Measurements from ENCODE around the gene HMCN1. TPM values are rescaled to one million over a fixed set of nuclear protein-coding genes. Genes with fewer than 3 reads are reported as not detected.
"Not testable (repeated sequence)": the region's sequence is repeated elsewhere in the genome, so short reads cannot be mapped to it uniquely, and the experiment has no call there.

Gene HMCN1
- total and polyA plus RNA-seq, 4 donors, result 3.2 to 149 (median 15.4) TPM

GRCh38 chr1:186183970-186184628 lies 449.9 kb downstream of the HMCN1 start:
- DNase-seq (no peak), ATAC-seq (ENCODE audit: insufficient read depth, low FRiP score) (peak; percentile 48)
- no peaks in the 10 kb centered on the region for H3K27me3 ChIP-seq (ENCODE audit: control insufficient read depth in 3 of 3, insufficient read depth in 3 of 3, low read length in 2 of 3)
- peak overlapping the region in 1 of 2 donors; percentile 62 for H3K27ac ChIP-seq (ENCODE audit: low read depth in 1 of 2, low read length in 1 of 2)
- peaks cover 0 to 4% (median 0%) of the 10 kb centered on the region in 5 donors for H3K4me1 ChIP-seq (ENCODE audit: control insufficient read depth in 5 of 5, insufficient read depth in 5 of 5, low read length in 5 of 5)
- H3K9me3 ChIP-seq (ENCODE audit: control insufficient read depth in 4 of 4, insufficient read depth in 3 of 4, low read length in 3 of 4), result no peaks in the 10 kb centered on the region
- H3K4me3 ChIP-seq, result no peak overlapping the region
- H3K36me3 ChIP-seq (ENCODE audit: control insufficient read depth in 4 of 4, insufficient read depth in 4 of 4, low read length in 4 of 4), result peaks cover 0 to 5% (median under 1%) of the 10 kb centered on the region in 4 donors
- H3K9ac ChIP-seq (ENCODE audit: insufficient read depth in 1 of 2, low read length in 2 of 2), result no peak overlapping the region
- 33 to 40% methylated on average over 5 of the region's 5 CpGs for WGBS, 2 donors
- TF ChIP-seq CTCF (IDR thresholded peaks at IDR 0.05; ENCODE audit: control extremely low read depth, extremely low read depth), result no peak

- not testable (repeated sequence) for H3K9ac ChIP-seq (ENCODE audit: insufficient read depth in 1 of 2, low read length in 2 of 2); H3K4me1 ChIP-seq (ENCODE audit: control insufficient read depth in 5 of 5, insufficient read depth in 5 of 5, low read length in 5 of 5); H3K9me3 ChIP-seq (ENCODE audit: control insufficient read depth in 4 of 4, insufficient read depth in 3 of 4, low read length in 3 of 4); H3K36me3 ChIP-seq (ENCODE audit: control insufficient read depth in 4 of 4, insufficient read depth in 4 of 4, low read length in 4 of 4); DNase-seq; ATAC-seq (ENCODE audit: insufficient read depth, low FRiP score); H3K27ac ChIP-seq (ENCODE audit: low read depth in 1 of 2, low read length in 1 of 2); H3K4me3 ChIP-seq; H3K27me3 ChIP-seq (ENCODE audit: control insufficient read depth in 3 of 3, insufficient read depth in 3 of 3, low read length in 2 of 3)
- WGBS, 2 donors, result 86 to 89% methylated on average over 6 of the region's 6 CpGs
Measured at GRCh38 chr1:186186251-186186650, 452.1 kb downstream of the HMCN1 start.

- no peaks in the 10 kb centered on the region for H3K27me3 ChIP-seq (ENCODE audit: control insufficient read depth in 3 of 3, insufficient read depth in 3 of 3, low read length in 2 of 3)
- no peak for DNase-seq
- H3K36me3 ChIP-seq (ENCODE audit: control insufficient read depth in 4 of 4, insufficient read depth in 4 of 4, low read length in 4 of 4), result peaks cover 0 to 10% (median 0%) of the 10 kb centered on the region in 4 donors
- no peaks in the 10 kb centered on the region for H3K9me3 ChIP-seq (ENCODE audit: control insufficient read depth in 4 of 4, insufficient read depth in 3 of 4, low read length in 3 of 4)
- 93 to 95% methylated on average over 5 of the region's 5 CpGs for WGBS, 2 donors
- H3K4me1 ChIP-seq (ENCODE audit: control insufficient read depth in 5 of 5, insufficient read depth in 5 of 5, low read length in 5 of 5), result peaks cover 0 to 4% (median 0%) of the 10 kb centered on the region in 5 donors
- no peak overlapping the region for H3K4me3 ChIP-seq
- TF ChIP-seq CTCF (IDR thresholded peaks at IDR 0.05; ENCODE audit: control extremely low read depth, extremely low read depth), result no peak
- H3K9ac ChIP-seq (ENCODE audit: insufficient read depth in 1 of 2, low read length in 2 of 2), result no peak overlapping the region
- H3K27ac ChIP-seq (ENCODE audit: low read depth in 1 of 2, low read length in 1 of 2), result no peak overlapping the region
- no peak for ATAC-seq (ENCODE audit: insufficient read depth, low FRiP score)
Measured at GRCh38 chr1:186187601-186188000, 453.4 kb downstream of the HMCN1 start.

GRCh38 chr1:186188004-186188539 lies 453.9 kb downstream of the HMCN1 start:
- WGBS, 2 donors, result 86 to 95% methylated on average over 3 of the region's 3 CpGs
- H3K36me3 ChIP-seq (ENCODE audit: control insufficient read depth in 4 of 4, insufficient read depth in 4 of 4, low read length in 4 of 4), result peaks cover 0 to 10% (median 0%) of the 10 kb centered on the region in 4 donors
- H3K9me3 ChIP-seq (ENCODE audit: control insufficient read depth in 4 of 4, insufficient read depth in 3 of 4, low read length in 3 of 4), result no peaks in the 10 kb centered on the region
- no peak overlapping the region for H3K27ac ChIP-seq (ENCODE audit: low read depth in 1 of 2, low read length in 1 of 2)
- H3K27me3 ChIP-seq (ENCODE audit: control insufficient read depth in 3 of 3, insufficient read depth in 3 of 3, low read length in 2 of 3), result no peaks in the 10 kb centered on the region
- DNase-seq (no peak), ATAC-seq (ENCODE audit: insufficient read depth, low FRiP score) (no peak)
- H3K4me3 ChIP-seq, result no peak overlapping the region
- H3K4me1 ChIP-seq (ENCODE audit: control insufficient read depth in 5 of 5, insufficient read depth in 5 of 5, low read length in 5 of 5), result peaks cover 0 to 4% (median 0%) of the 10 kb centered on the region in 5 donors
- TF ChIP-seq CTCF (IDR thresholded peaks at IDR 0.05; ENCODE audit: control extremely low read depth, extremely low read depth), result no peak
- H3K9ac ChIP-seq (ENCODE audit: insufficient read depth in 1 of 2, low read length in 2 of 2), result no peak overlapping the region

Measured in lung (tissue), 12 donors.